ENCODE measurements around the gene PADI6. TPM values are rescaled to one million over a fixed set of nuclear protein-coding genes. Genes with fewer than 3 reads are reported as not detected.

The PADI6 gene
- polyA plus RNA-seq, 6 donors from 2014 or later: not detected

- DNase-seq (no peak), ATAC-seq (ENCODE audit: low read depth in 2 of 2) (no peak)
- peak overlapping the region in 1 of 6 donors; percentile 16 for H3K27ac Mint-ChIP-seq
- no peaks in the 10 kb centered on the region for H3K36me3 Mint-ChIP-seq
- H3K4me1 Mint-ChIP-seq: peaks cover 1 to 8% (median 2%) of the 10 kb centered on the region in 3 donors
- peaks cover 0 to 5% (median under 1%) of the 10 kb centered on the region in 3 donors for H3K27me3 Mint-ChIP-seq
- peak overlapping the region in 1 of 8 donors; percentile 1 for H3K4me3 Mint-ChIP-seq
- peaks cover 0 to 5% (median 0%) of the 10 kb centered on the region in 7 donors for H3K9me3 Mint-ChIP-seq
Observed at GRCh38 chr1:17361687-17362086, 10.3 kb upstream of the PADI6 start.

- no peak overlapping the region for H3K27ac Mint-ChIP-seq
- ATAC-seq (ENCODE audit: low read depth in 2 of 2) (no peak), DNase-seq (no peak)
- H3K36me3 Mint-ChIP-seq: no peaks in the 10 kb centered on the region
- H3K9me3 Mint-ChIP-seq: peaks cover 0 to 5% (median 0%) of the 10 kb centered on the region in 7 donors
- peaks cover 10 to 13% (median 10%) of the 10 kb centered on the region in 3 donors for H3K27me3 Mint-ChIP-seq
- H3K4me3 Mint-ChIP-seq: no peak overlapping the region
- H3K4me1 Mint-ChIP-seq: peaks cover 0 to 5% (median 0%) of the 10 kb centered on the region in 3 donors
Observed at GRCh38 chr1:17363351-17363750, 8.6 kb upstream of the PADI6 start.

- H3K27me3 Mint-ChIP-seq: peaks cover 10 to 13% (median 10%) of the 10 kb centered on the region in 3 donors
- H3K4me3 Mint-ChIP-seq: no peak overlapping the region
- H3K4me1 Mint-ChIP-seq: peaks cover 0 to 5% (median 0%) of the 10 kb centered on the region in 3 donors
- H3K9me3 Mint-ChIP-seq: peaks cover 0 to 5% (median 0%) of the 10 kb centered on the region in 7 donors
- H3K36me3 Mint-ChIP-seq: no peaks in the 10 kb centered on the region
- no peak for DNase-seq
- ATAC-seq (ENCODE audit: low read depth in 2 of 2): no peak
- H3K27ac Mint-ChIP-seq: no peak overlapping the region
Observed at GRCh38 chr1:17363771-17364170, 8.2 kb upstream of the PADI6 start.

GRCh38 chr1:17365293-17365692 is 6.7 kb upstream of the PADI6 start:
- peaks cover 10 to 13% (median 10%) of the 10 kb centered on the region in 3 donors for H3K27me3 Mint-ChIP-seq
- no peaks in the 10 kb centered on the region for H3K36me3 Mint-ChIP-seq
- no peak for ATAC-seq (ENCODE audit: low read depth in 2 of 2)
- H3K9me3 Mint-ChIP-seq: peaks cover 0 to 5% (median 0%) of the 10 kb centered on the region in 7 donors
- DNase-seq: no peak
- H3K27ac Mint-ChIP-seq: no peak overlapping the region
- peaks cover 0 to 5% (median 0%) of the 10 kb centered on the region in 3 donors for H3K4me1 Mint-ChIP-seq
- H3K4me3 Mint-ChIP-seq: no peak overlapping the region

- no peak for DNase-seq
- Mint-ChIP-seq H3K4me1 (peaks cover 0 to 5% (median 0%) of the 10 kb centered on the region in 3 donors), H3K27ac (no peak overlapping the region), H3K36me3 (no peaks in the 10 kb centered on the region), H3K9me3 (no peaks in the 10 kb centered on the region), H3K4me3 (no peak overlapping the region), H3K27me3 (peaks cover 10 to 13% (median 10%) of the 10 kb centered on the region in 3 donors)
- ATAC-seq (ENCODE audit: low read depth in 2 of 2): no peak
Observed at GRCh38 chr1:17369466-17369865, 2.5 kb upstream of the PADI6 start.

- ATAC-seq (ENCODE audit: low read depth in 2 of 2) (no peak), DNase-seq (no peak)
- peak overlapping the region in 1 of 8 donors; percentile 30 for H3K4me3 Mint-ChIP-seq
- peaks cover 0 to 1% (median 0%) of the 10 kb centered on the region in 3 donors for H3K4me1 Mint-ChIP-seq
- no peak overlapping the region for H3K27ac Mint-ChIP-seq
- peaks cover 10 to 13% (median 10%) of the 10 kb centered on the region in 3 donors for H3K27me3 Mint-ChIP-seq
- no peaks in the 10 kb centered on the region for H3K36me3 Mint-ChIP-seq
- no peaks in the 10 kb centered on the region for H3K9me3 Mint-ChIP-seq
Observed at GRCh38 chr1:17370618-17371017, 1.4 kb upstream of the PADI6 start.

GRCh38 chr1:17372955-17373354 is 959 bp downstream of the PADI6 start:
- no peaks in the 10 kb centered on the region for H3K4me1 Mint-ChIP-seq
- peaks cover 6 to 16% (median 9%) of the 10 kb centered on the region in 3 donors for H3K27me3 Mint-ChIP-seq
- no peak overlapping the region for H3K4me3 Mint-ChIP-seq
- DNase-seq (no peak), ATAC-seq (ENCODE audit: low read depth in 2 of 2) (no peak)
- H3K36me3 Mint-ChIP-seq: no peaks in the 10 kb centered on the region
- no peak overlapping the region for H3K27ac Mint-ChIP-seq
- no peaks in the 10 kb centered on the region for H3K9me3 Mint-ChIP-seq

GRCh38 chr1:17375651-17376050 is 3.7 kb downstream of the PADI6 start:
- no peaks in the 10 kb centered on the region for H3K9me3 Mint-ChIP-seq
- H3K36me3 Mint-ChIP-seq: no peaks in the 10 kb centered on the region
- H3K27ac Mint-ChIP-seq: no peak overlapping the region
- ATAC-seq (ENCODE audit: low read depth in 2 of 2): no peak
- no peaks in the 10 kb centered on the region for H3K4me1 Mint-ChIP-seq
- H3K27me3 Mint-ChIP-seq: peaks cover 10 to 22% (median 15%) of the 10 kb centered on the region in 3 donors
- no peak overlapping the region for H3K4me3 Mint-ChIP-seq
- no peak for DNase-seq

- no peak for DNase-seq
- no peaks in the 10 kb centered on the region for H3K9me3 Mint-ChIP-seq
- ATAC-seq (ENCODE audit: low read depth in 2 of 2): no peak
- H3K36me3 Mint-ChIP-seq: no peaks in the 10 kb centered on the region
- H3K4me1 Mint-ChIP-seq: no peaks in the 10 kb centered on the region
- peak overlapping the region in 1 of 8 donors; percentile 1 for H3K4me3 Mint-ChIP-seq
- H3K27ac Mint-ChIP-seq: no peak overlapping the region
- peaks cover 13 to 32% (median 20%) of the 10 kb centered on the region in 3 donors for H3K27me3 Mint-ChIP-seq
Observed at GRCh38 chr1:17377325-17377953, 5.4 kb downstream of the PADI6 start.

GRCh38 chr1:17381161-17381560 is 9.2 kb downstream of the PADI6 start:
- no peak overlapping the region for H3K27ac Mint-ChIP-seq
- H3K9me3 Mint-ChIP-seq: no peaks in the 10 kb centered on the region
- H3K4me3 Mint-ChIP-seq: no peak overlapping the region

GRCh38 chr1:17392199-17392740 is 20.3 kb downstream of the PADI6 start:
- no peaks in the 10 kb centered on the region for H3K9me3 Mint-ChIP-seq
- H3K27me3 Mint-ChIP-seq: peaks cover 0 to 12% (median 10%) of the 10 kb centered on the region in 3 donors
- H3K4me3 Mint-ChIP-seq: no peak overlapping the region
- DNase-seq (no peak), ATAC-seq (ENCODE audit: low read depth in 2 of 2) (no peak)
- peaks cover 0 to 6% (median 0%) of the 10 kb centered on the region in 3 donors for H3K4me1 Mint-ChIP-seq
- H3K36me3 Mint-ChIP-seq: no peaks in the 10 kb centered on the region
- H3K27ac Mint-ChIP-seq: no peak overlapping the region

More at GRCh38 chr1:17381161-17381560, 9.2 kb downstream of the PADI6 start:
- DNase-seq (no peak), ATAC-seq (ENCODE audit: low read depth in 2 of 2) (no peak)
- Mint-ChIP-seq H3K4me1 (no peaks in the 10 kb centered on the region), H3K36me3 (no peaks in the 10 kb centered on the region), H3K27me3 (peaks cover 13 to 35% (median 32%) of the 10 kb centered on the region in 3 donors)

GRCh38 chr1:17393230-17393629 is 21.2 kb downstream of the PADI6 start:
- H3K36me3 Mint-ChIP-seq: no peaks in the 10 kb centered on the region
- no peak overlapping the region for H3K4me3 Mint-ChIP-seq
- no peak overlapping the region for H3K27ac Mint-ChIP-seq
- no peaks in the 10 kb centered on the region for H3K9me3 Mint-ChIP-seq
- peaks cover 0 to 12% (median 10%) of the 10 kb centered on the region in 3 donors for H3K27me3 Mint-ChIP-seq
- peaks cover 0 to 6% (median 0%) of the 10 kb centered on the region in 3 donors for H3K4me1 Mint-ChIP-seq
- ATAC-seq (ENCODE audit: low read depth in 2 of 2) (no peak), DNase-seq (no peak)

GRCh38 chr1:17397910-17398695 is 26.1 kb downstream of the PADI6 start:
- no peaks in the 10 kb centered on the region for H3K36me3 Mint-ChIP-seq
- ATAC-seq (ENCODE audit: low read depth in 2 of 2): no peak
- H3K4me3 Mint-ChIP-seq: no peak overlapping the region
- H3K9me3 Mint-ChIP-seq: no peaks in the 10 kb centered on the region
- no peak for DNase-seq
- no peak overlapping the region for H3K27ac Mint-ChIP-seq
- H3K4me1 Mint-ChIP-seq: peaks cover 0 to 2% (median 0%) of the 10 kb centered on the region in 3 donors
- H3K27me3 Mint-ChIP-seq: peaks cover 0 to 6% (median 0%) of the 10 kb centered on the region in 3 donors
